Ovary (tissue), 9 donors: ENCODE results near the gene CABLES1. TPM values are rescaled to one million over a fixed set of nuclear protein-coding genes. Genes with fewer than 3 reads are reported as not detected.

Experiments
- DNase-seq, 5 donors: peaks; one replicate each; pipeline ENCODE4 v3.0.0-alpha.2; 2019 to 2020
- H3K27ac ChIP-seq, 2 donors: fragments of 200-600 bp; one replicate each; pipeline versions ENCODE4 v1.5.1 to v1.8.0; 2019 to 2022
- H3K27me3 ChIP-seq: fragments of 200-600 bp; one replicate; pipeline ENCODE4 v1.8.0; 2022
- H3K36me3 ChIP-seq: fragments of 200-600 bp; sonication (generic); one replicate; pipeline ENCODE4 v1.5.1; 2019
- H3K4me1 ChIP-seq: one replicate; pipeline ENCODE4 v1.8.1; 2013; ENCODE audit warnings: mild to moderate bottlenecking, moderate library complexity; ENCODE audit not compliant: insufficient read depth
- H3K4me3 ChIP-seq: fragments of 200-600 bp; sonication (generic); one replicate; pipeline ENCODE4 v1.5.1; 2017
- H3K9me3 ChIP-seq, 2 donors: fragments of 200-600 bp in 1 of 2; sonication (generic) in 1 of 2; one replicate each; pipeline versions ENCODE4 v1.5.1 to v1.8.1; 2013 to 2019; ENCODE audit warnings: mild to moderate bottlenecking in 1 of 2, moderate library complexity in 1 of 2
- EP300 ChIP-seq: sonication (generic); formaldehyde crosslinking; IDR thresholded peaks from one replicate; pipeline ENCODE4 v1.6.1; 2017; ENCODE audit warnings: antibody characterized with exemption
- POLR2A ChIP-seq: fragments of 450-650 bp; IDR thresholded peaks from one replicate; pipeline ENCODE4 v1.6.1; 2017; ENCODE audit warnings: antibody characterized with exemption, mild to moderate bottlenecking, moderate library complexity
- WGBS, 3 donors: extraction: QIAGEN DNeasy Blood & Tissue Kit in 1 of 3; methylation state at CpG; one replicate each; pipeline versions ENCODE4 v1.1.5 to v1.1.7; 2013 to 2017; 5-methylcytosine and 5-hydroxymethylcytosine counted together
- intact Hi-C, 4 donors: fragments of 100-400 bp; cut with DNase I; formaldehyde crosslinking; loops; one replicate each; pipeline versions ENCODE4 v1.11.0 to v1.15.1; 2022 to 2023
- polyA plus RNA-seq, 2 donors: library from polyadenylated mRNA; stranded (reverse); fragments of 200-250 nt in 1 of 2; fragments of 350-450 nt in 1 of 2; fragmentation: Illumina TruSeq in 1 of 2; extraction: RNeasy Lipid Tissue Mini Kit (QIAGEN cat#74804) in 1 of 2; gene quantifications; one replicate each; pipeline ENCODE4 v1.2.3, GENCODE V29; 2013 to 2014
- total RNA-seq, 7 donors: library from RNA; depleted of rRNA in 2 of 7; stranded (reverse); fragments of >200 nt in 2 of 7; fragmentation: NEBNext Ultra II Directional in 3 of 7; extraction: Animal tissue kit (Norgen Biotek cat#: 25700) in 3 of 7; gene quantifications; one replicate each; pipeline versions ENCODE4 v1.1.0 to v1.2.4, GENCODE V29; 2016 to 2023
- TF ChIP-seq, protein P1 (sequence below), 3 donors: fragments of 450-650 bp in 2 of 3; fragments of 200-600 bp in 1 of 3; IDR thresholded peaks; one replicate each; pipeline versions ENCODE4 v1.5.1 to v1.8.0; 2016 to 2022; ENCODE audit warnings: antibody characterized with exemption in 3 of 3, mild to moderate bottlenecking in 1 of 3
- donor health status: DM: no; HTN: no; CAD: no; lungs with moderate emphysema.
- donor health status: DM: no; HTN: no; CAD: no.
- donor health status: Bipolar disorder and iron deficiency.
- donor health status: DM: yes; HTN: yes; CAD: no.
- donor health status: DM: no; HTN: no; CAD: no.
- donor health status: DM: yes; HTN: yes; CAD: no.

The CABLES1 gene
- total and polyA plus RNA-seq, 9 donors, result 2.6 to 8.9 (median 5.3) TPM

DNA sequence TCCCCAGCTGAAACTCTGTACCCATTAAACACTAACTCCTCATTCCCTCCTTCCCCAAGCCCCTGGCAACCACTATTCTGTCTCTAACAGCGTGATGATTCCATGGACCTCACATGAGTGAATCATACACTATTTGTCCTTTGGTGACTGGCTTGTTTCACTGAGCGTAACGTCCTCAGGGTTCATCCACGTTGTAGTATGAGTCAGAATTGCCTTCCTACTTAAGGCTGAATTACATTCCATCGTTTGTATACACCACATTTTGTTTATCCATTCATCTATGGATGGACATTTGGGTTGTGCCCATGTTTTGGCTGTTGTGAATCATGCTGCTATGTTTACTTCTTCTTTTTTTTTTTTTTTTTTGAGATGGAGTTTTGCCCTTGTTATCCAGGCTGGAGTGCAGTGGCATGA, 19.6 kb upstream of the CABLES1 start:
- Histone ChIP-seq H3K27ac (no peak overlapping the region), H3K4me1 (no peaks in the 10 kb centered on the region), H3K36me3 (no peaks in the 10 kb centered on the region), H3K4me3 (no peak overlapping the region), H3K9me3 (no peaks in the 10 kb centered on the region), H3K27me3 (no peaks in the 10 kb centered on the region)
- intact Hi-C loops, result loop anchor here in 1 of 4 donors (10.0 kb wide), 1 partner anchor 59 kb away; no protein-coding TSS in a partner anchor
- WGBS, 3 donors, result 56 to 65% (median 57%) methylated on average over 5 of the region's 5 CpGs
- no peak for DNase-seq
- TF ChIP-seq POLR2A (no peak), EP300 (no peak)
- TF ChIP-seq, protein P1, sequence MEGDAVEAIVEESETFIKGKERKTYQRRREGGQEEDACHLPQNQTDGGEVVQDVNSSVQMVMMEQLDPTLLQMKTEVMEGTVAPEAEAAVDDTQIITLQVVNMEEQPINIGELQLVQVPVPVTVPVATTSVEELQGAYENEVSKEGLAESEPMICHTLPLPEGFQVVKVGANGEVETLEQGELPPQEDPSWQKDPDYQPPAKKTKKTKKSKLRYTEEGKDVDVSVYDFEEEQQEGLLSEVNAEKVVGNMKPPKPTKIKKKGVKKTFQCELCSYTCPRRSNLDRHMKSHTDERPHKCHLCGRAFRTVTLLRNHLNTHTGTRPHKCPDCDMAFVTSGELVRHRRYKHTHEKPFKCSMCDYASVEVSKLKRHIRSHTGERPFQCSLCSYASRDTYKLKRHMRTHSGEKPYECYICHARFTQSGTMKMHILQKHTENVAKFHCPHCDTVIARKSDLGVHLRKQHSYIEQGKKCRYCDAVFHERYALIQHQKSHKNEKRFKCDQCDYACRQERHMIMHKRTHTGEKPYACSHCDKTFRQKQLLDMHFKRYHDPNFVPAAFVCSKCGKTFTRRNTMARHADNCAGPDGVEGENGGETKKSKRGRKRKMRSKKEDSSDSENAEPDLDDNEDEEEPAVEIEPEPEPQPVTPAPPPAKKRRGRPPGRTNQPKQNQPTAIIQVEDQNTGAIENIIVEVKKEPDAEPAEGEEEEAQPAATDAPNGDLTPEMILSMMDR (IDR thresholded peaks at IDR 0.05), result no peak

DNA sequence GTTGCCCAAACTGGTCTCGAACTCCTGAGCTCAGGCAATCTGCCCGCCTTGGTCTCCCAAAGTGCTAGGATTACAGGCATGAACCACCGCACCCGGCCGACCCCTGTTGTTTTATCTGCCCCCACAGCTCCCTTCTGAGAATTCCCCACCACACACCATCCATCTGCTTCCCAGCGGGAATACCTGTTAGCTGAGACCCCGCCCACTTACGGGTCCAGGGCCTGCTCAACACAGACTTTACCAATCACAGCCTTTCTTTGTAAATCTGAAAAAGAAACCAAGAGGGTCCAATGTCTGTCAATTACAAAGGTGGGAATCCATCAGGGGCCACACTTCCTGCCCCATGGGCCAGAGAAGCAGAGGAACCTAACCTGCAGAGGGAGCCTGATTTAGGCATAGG, 14.2 kb upstream of the CABLES1 start:
- Histone ChIP-seq H3K9me3 (no peaks in the 10 kb centered on the region), H3K27me3 (no peaks in the 10 kb centered on the region), H3K27ac (no peak overlapping the region), H3K4me3 (no peak overlapping the region), H3K36me3 (no peaks in the 10 kb centered on the region), H3K4me1 (no peaks in the 10 kb centered on the region)
- TF ChIP-seq POLR2A (no peak), EP300 (no peak)
- TF ChIP-seq, protein P1 (IDR thresholded peaks at IDR 0.05), result no peak
- DNase-seq, result no peak
- WGBS, 3 donors, result 87 to 94% (median 91%) methylated on average over 6 to 8 of the region's 8 CpGs
- intact Hi-C loops, result no loop called here

DNA sequence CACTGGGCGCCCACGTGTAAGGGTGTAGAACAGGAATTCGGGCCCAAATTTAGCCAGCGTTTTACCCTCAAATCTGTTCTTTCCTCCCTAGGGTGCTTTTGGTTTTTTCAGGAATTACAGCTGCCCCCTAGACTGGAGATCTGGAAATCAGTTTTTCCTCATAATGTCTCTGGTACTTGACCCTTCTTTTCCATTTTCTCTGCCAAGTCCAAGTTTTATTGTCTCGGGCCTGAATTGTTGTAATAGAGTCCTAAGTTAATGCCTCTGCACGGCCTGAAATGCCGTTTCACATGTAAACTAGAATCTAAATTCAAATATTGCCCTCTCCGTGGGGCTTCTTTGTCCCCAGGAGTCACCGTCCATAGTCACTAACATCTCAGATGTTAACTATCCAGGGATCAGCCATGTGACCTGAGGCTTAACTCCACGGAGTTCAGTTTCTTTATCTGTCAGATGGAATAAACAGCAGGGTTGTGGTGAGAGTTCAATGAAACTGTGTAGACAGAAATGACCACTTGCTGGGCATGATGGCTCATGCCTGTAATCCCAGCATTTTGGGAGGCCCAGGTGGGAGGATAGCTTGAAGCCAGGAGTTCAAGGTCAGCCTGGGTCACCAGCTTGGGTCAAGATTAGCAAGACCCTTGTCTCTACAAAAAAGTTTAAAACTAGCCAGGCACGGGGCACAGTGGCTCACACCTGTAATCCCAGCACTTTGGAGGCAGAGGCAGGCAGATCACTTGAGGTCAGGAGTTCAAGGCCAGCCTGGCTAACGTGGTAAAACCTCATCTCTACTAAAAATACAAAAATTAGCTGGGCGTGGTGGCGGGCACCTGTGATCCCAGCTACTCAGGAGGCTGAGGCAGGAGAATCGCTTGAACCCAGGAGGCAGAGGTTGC, 12.7 kb upstream of the CABLES1 start:
- no peak for DNase-seq
- Histone ChIP-seq H3K4me1 (no peaks in the 10 kb centered on the region), H3K27me3 (no peaks in the 10 kb centered on the region), H3K4me3 (no peak overlapping the region), H3K27ac (no peak overlapping the region), H3K9me3 (no peaks in the 10 kb centered on the region), H3K36me3 (no peaks in the 10 kb centered on the region)
- WGBS, 3 donors, result 80 to 83% (median 82%) methylated on average over 15 of the region's 15 CpGs
- intact Hi-C loops, result no loop called here
- no peak for TF ChIP-seq POLR2A
- no peak for TF ChIP-seq EP300
- TF ChIP-seq, protein P1 (IDR thresholded peaks at IDR 0.05), result no peak

DNA sequence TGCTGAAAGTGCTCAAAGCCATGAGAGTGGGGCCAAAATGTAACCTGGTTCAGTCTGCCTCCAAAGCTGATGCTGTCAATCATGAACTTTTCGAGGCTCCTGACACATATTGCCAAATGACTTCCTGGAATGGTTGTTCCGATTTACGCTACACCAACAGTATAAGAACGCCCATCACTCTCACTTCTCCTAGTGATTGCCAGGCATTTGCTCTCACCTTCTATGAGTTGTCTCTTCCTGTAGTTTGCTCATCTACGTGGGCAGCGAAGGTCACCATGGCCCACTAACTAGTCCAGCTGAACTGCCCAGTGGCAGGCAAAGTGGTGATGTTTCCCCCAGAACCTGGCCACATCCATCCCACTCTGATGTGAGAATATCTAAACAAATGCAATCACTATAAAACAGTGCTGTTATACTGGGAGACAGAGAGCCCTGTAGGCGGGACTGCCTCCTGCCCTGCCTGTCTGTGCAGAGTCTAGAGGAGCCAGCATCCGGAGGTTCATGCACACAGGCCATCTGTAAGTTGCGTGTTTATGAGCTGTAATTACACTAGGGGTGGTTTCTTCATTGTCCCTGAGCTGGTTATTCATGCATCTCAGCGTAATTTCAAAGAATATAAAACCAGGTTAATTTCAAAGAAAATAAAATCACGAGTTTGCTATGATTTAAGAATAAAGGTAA, 8.8 kb upstream of the CABLES1 start:
- no peak for DNase-seq
- TF ChIP-seq, protein P1 (IDR thresholded peaks at IDR 0.05), result no peak
- TF ChIP-seq EP300 (no peak), POLR2A (no peak)
- H3K4me1 ChIP-seq, result no peaks in the 10 kb centered on the region
- intact Hi-C loops, result no loop called here
- no peaks in the 10 kb centered on the region for H3K36me3 ChIP-seq
- WGBS, 3 donors, result 79 to 86% (median 82%) methylated on average over 11 of the region's 11 CpGs
- no peak overlapping the region for H3K27ac ChIP-seq
- H3K27me3 ChIP-seq, result no peaks in the 10 kb centered on the region
- H3K9me3 ChIP-seq, result no peaks in the 10 kb centered on the region
- H3K4me3 ChIP-seq, result no peak overlapping the region
